Measurements from ENCODE around the gene FRMPD3. TPM values are rescaled to one million over a fixed set of nuclear protein-coding genes. Genes with fewer than 3 reads are reported as not detected.

FRMPD3 gene
- total RNA-seq, 1 donor from 2014 or later = 0.74 TPM

GRCh38 chrX:107448625-107448997 lies 841 bp upstream of the FRMPD3 start:
- Mint-ChIP-seq H3K4me1 (ENCODE audit: low read depth) (peaks cover 14% of the 10 kb centered on the region), H3K4me3 (ENCODE audit: low read depth) (peak overlapping the region; percentile 73), H3K27ac (peak overlapping the region; percentile 77), H3K9me3 (ENCODE audit: low read depth) (peaks cover 3% of the 10 kb centered on the region), H3K27me3 (peaks cover 44% of the 10 kb centered on the region), H3K36me3 (ENCODE audit: insufficient read depth) (no peaks in the 10 kb centered on the region)
- TF ChIP-seq CTCF (IDR thresholded peaks at IDR 0.05; ENCODE audit: unreplicated experiment) = no peak
- no peak for DNase-seq (ENCODE audit: low spot score, unreplicated experiment)

GRCh38 chrX:107450823-107451509 lies 1.5 kb downstream of the FRMPD3 start:
- peaks cover 46% of the 10 kb centered on the region for H3K27me3 Mint-ChIP-seq
- peaks cover 3% of the 10 kb centered on the region for H3K9me3 Mint-ChIP-seq (ENCODE audit: low read depth)
- TF ChIP-seq CTCF (IDR thresholded peaks at IDR 0.05; ENCODE audit: unreplicated experiment) = peak; percentile 47
- no peaks in the 10 kb centered on the region for H3K36me3 Mint-ChIP-seq (ENCODE audit: insufficient read depth)
- peaks cover 9% of the 10 kb centered on the region for H3K4me1 Mint-ChIP-seq (ENCODE audit: low read depth)
- no peak for DNase-seq (ENCODE audit: low spot score, unreplicated experiment)
- peak overlapping the region; percentile 62 for H3K4me3 Mint-ChIP-seq (ENCODE audit: low read depth)
- H3K27ac Mint-ChIP-seq = no peak overlapping the region

DNA sequence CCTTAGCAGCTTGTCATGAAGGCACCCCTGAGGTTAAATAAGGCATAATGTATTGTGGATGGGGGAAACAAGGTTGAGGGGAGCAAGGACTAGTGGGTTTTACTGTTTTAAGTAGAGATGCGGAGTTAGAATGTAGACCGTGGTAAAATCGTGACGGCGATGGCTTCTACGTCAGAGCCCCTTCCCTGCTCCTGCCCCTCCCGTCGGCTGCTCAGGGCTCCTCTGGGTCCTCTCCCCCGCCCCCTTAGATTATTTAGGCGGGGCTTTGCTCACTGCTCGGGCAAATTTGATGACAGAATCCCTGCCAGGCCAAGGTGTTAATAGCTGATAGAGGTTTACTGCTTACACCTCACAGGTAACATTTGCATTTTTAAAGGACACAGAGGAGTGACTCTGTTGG lies 2.3 kb downstream of the FRMPD3 start:
- DNase-seq (ENCODE audit: low spot score, unreplicated experiment) = no peak
- H3K27ac Mint-ChIP-seq = peak overlapping the region; percentile 66
- no peaks in the 10 kb centered on the region for H3K36me3 Mint-ChIP-seq (ENCODE audit: insufficient read depth)
- no peak for TF ChIP-seq CTCF (IDR thresholded peaks at IDR 0.05; ENCODE audit: unreplicated experiment)
- H3K4me1 Mint-ChIP-seq (ENCODE audit: low read depth) = peaks cover 9% of the 10 kb centered on the region
- peaks cover 5% of the 10 kb centered on the region for H3K9me3 Mint-ChIP-seq (ENCODE audit: low read depth)
- no peak overlapping the region for H3K4me3 Mint-ChIP-seq (ENCODE audit: low read depth)
- peaks cover 43% of the 10 kb centered on the region for H3K27me3 Mint-ChIP-seq

GRCh38 chrX:107452581-107452980 lies 3.1 kb downstream of the FRMPD3 start:
- H3K9me3 Mint-ChIP-seq (ENCODE audit: low read depth) = peaks cover 6% of the 10 kb centered on the region
- peaks cover 9% of the 10 kb centered on the region for H3K4me1 Mint-ChIP-seq (ENCODE audit: low read depth)
- no peak for DNase-seq (ENCODE audit: low spot score, unreplicated experiment)
- no peak overlapping the region for H3K4me3 Mint-ChIP-seq (ENCODE audit: low read depth)
- H3K36me3 Mint-ChIP-seq (ENCODE audit: insufficient read depth) = no peaks in the 10 kb centered on the region
- H3K27me3 Mint-ChIP-seq = peaks cover 37% of the 10 kb centered on the region
- TF ChIP-seq CTCF (IDR thresholded peaks at IDR 0.05; ENCODE audit: unreplicated experiment) = no peak
- H3K27ac Mint-ChIP-seq = no peak overlapping the region

DNA sequence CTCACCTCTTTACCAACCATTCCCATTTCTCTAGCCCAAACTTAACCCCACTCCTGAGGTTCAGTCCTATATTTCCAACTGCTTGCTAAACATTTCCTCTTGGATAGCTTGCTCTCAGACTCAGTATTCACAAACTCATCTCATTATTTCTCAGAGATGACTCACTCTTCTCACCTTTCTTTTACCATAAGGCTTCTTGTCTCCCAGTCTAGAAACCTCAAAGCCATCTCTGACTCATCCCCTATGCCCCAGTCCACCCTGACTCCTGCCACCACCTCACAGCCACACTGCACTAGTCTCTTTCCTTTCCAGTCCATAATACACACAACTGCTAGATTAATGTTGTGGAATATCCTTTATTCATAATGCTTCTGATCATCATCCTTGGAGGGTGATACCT lies 4.8 kb downstream of the FRMPD3 start:
- no peak overlapping the region for H3K27ac Mint-ChIP-seq
- TF ChIP-seq CTCF (IDR thresholded peaks at IDR 0.05; ENCODE audit: unreplicated experiment) = no peak
- no peaks in the 10 kb centered on the region for H3K36me3 Mint-ChIP-seq (ENCODE audit: insufficient read depth)
- no peak overlapping the region for H3K4me3 Mint-ChIP-seq (ENCODE audit: low read depth)
- peaks cover 14% of the 10 kb centered on the region for H3K4me1 Mint-ChIP-seq (ENCODE audit: low read depth)
- DNase-seq (ENCODE audit: low spot score, unreplicated experiment) = no peak
- peaks cover 10% of the 10 kb centered on the region for H3K9me3 Mint-ChIP-seq (ENCODE audit: low read depth)
- H3K27me3 Mint-ChIP-seq = peaks cover 32% of the 10 kb centered on the region

Measured in progenitor cell of endocrine pancreas (in vitro differentiated cells).